ENCODE data around the gene HPSE.
A peak's percentile ranks its signal among the peaks of the same experiment; 100 is the strongest.
"Not testable (repeated sequence)": the region's sequence is repeated elsewhere in the genome, so short reads cannot be mapped to it uniquely, and the experiment has no call there.

HPSE gene

GRCh38 chr4:83305187-83305586 is 29.5 kb downstream of the HPSE start:
- H3K4me3 ChIP-seq (ENCODE audit: low read depth, low read length), result no peak overlapping the region
- TF ChIP-seq CTCF (IDR thresholded peaks at IDR 0.05; ENCODE audit: borderline replicate concordance, insufficient read depth, low read depth, low read length), result no peak

- TF ChIP-seq CTCF (IDR thresholded peaks at IDR 0.05; ENCODE audit: borderline replicate concordance, insufficient read depth, low read depth, low read length), result no peak
- no peak overlapping the region for H3K4me3 ChIP-seq (ENCODE audit: low read depth, low read length)
These were observed 36.9 kb downstream of the HPSE start for GRCh38 chr4:83297548-83298260.

GRCh38 chr4:83293305-83294046 is 41.2 kb downstream of the HPSE start:
- no peak for TF ChIP-seq CTCF (IDR thresholded peaks at IDR 0.05; ENCODE audit: borderline replicate concordance, insufficient read depth, low read depth, low read length)

GRCh38 chr4:83290059-83290774 is 44.4 kb downstream of the HPSE start:
- H3K4me3 ChIP-seq (ENCODE audit: low read depth, low read length), result not testable (repeated sequence)

More at GRCh38 chr4:83293305-83294046, 41.2 kb downstream of the HPSE start:
- H3K4me3 ChIP-seq (ENCODE audit: low read depth, low read length), result no peak overlapping the region

- not testable (repeated sequence) for H3K4me3 ChIP-seq (ENCODE audit: low read depth, low read length)
These were observed 46.3 kb downstream of the HPSE start for GRCh38 chr4:83288381-83288780.

GRCh38 chr4:83285055-83285407 is 49.6 kb downstream of the HPSE start:
- TF ChIP-seq CTCF (IDR thresholded peaks at IDR 0.05; ENCODE audit: borderline replicate concordance, insufficient read depth, low read depth, low read length), result no peak
- H3K4me3 ChIP-seq (ENCODE audit: low read depth, low read length), result peak overlapping the region; percentile 75

- peak within 1 kb of the TSS; percentile 75 for H3K4me3 ChIP-seq (ENCODE audit: low read depth, low read length)
- TF ChIP-seq CTCF (IDR thresholded peaks at IDR 0.05; ENCODE audit: borderline replicate concordance, insufficient read depth, low read depth, low read length), result peak; percentile 16; the same call in 1 of the 2 replicates
These were observed 50.2 kb downstream of the HPSE start, which contains the start of gene COQ2 for GRCh38 chr4:83284193-83285054. Gene COQ2 (minus strand): TSS chr4:83284798. CDS start chr4:83284764, 34 bp downstream.
